ENCODE results near the gene OR8B4.

DNA sequence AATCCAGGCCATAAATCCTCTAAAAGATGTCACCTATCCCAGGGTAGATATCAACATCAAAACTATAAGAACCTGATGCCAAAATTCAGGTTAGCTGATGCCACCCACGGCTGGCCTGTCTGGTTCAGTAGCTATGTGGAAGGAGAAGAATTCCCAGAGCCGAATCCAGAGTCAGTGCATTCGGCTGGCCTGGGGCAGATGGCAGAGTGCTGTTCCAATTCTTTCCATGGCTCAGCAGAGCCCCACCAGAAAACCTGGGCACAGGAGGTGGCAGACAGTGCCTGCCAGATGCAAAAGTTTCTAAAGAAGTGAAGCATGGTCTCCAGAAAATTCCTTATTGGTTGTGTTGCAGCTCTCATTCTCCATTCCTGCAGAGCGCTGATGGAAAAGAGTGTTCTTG, 40.7 kb upstream of the OR8B4 start:
- TF ChIP-seq, protein P1, sequence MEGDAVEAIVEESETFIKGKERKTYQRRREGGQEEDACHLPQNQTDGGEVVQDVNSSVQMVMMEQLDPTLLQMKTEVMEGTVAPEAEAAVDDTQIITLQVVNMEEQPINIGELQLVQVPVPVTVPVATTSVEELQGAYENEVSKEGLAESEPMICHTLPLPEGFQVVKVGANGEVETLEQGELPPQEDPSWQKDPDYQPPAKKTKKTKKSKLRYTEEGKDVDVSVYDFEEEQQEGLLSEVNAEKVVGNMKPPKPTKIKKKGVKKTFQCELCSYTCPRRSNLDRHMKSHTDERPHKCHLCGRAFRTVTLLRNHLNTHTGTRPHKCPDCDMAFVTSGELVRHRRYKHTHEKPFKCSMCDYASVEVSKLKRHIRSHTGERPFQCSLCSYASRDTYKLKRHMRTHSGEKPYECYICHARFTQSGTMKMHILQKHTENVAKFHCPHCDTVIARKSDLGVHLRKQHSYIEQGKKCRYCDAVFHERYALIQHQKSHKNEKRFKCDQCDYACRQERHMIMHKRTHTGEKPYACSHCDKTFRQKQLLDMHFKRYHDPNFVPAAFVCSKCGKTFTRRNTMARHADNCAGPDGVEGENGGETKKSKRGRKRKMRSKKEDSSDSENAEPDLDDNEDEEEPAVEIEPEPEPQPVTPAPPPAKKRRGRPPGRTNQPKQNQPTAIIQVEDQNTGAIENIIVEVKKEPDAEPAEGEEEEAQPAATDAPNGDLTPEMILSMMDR (conservative IDR thresholded peaks at IDR 0.05; ENCODE audit: low read length), result no peak
- TF ChIP-seq EZH2phosphoT487 (IDR thresholded peaks at IDR 0.05; ENCODE audit: borderline replicate concordance, low read depth, low read length), result no peak
